SK-N-SH treated with all-trans-retinoic acid at 6 μM for 48 hours (cell line): ENCODE measurements around the gene MYO15A.

Experiments
- ESRRG ChIP-seq: fragments of 250-450 bp; sonication (Bioruptor Pico); IDR thresholded peaks from 2 replicates; pipeline ENCODE4 v1.6.1; 2021; ENCODE audit warnings: mild to moderate bottlenecking
- OSR1 ChIP-seq: fragments of 250-450 bp; sonication (Bioruptor Pico); IDR thresholded peaks from 2 replicates; pipeline ENCODE4 v1.8.0; 2022; ENCODE audit warnings: moderate library complexity, mild to moderate bottlenecking, inconsistent platforms
- PATZ1 ChIP-seq: fragments of 250-450 bp; sonication (Bioruptor Pico); IDR thresholded peaks from 2 replicates; pipeline ENCODE4 v1.8.0; 2020; ENCODE audit warnings: mild to moderate bottlenecking, moderate library complexity, borderline replicate concordance
- RARB ChIP-seq: fragments of 250-450 bp; sonication (Bioruptor Pico); IDR thresholded peaks from 2 replicates; pipeline ENCODE4 v1.8.0; 2021; ENCODE audit warnings: mild to moderate bottlenecking, moderate library complexity
- ZC3H10 ChIP-seq: fragments of 250-450 bp; sonication (Bioruptor Pico); IDR thresholded peaks from 2 replicates; pipeline ENCODE4 v1.5.1; 2021; ENCODE audit warnings: mild to moderate bottlenecking, moderate library complexity
- ZNF565 ChIP-seq: fragments of 450-650 bp; formaldehyde crosslinking; conservative IDR thresholded peaks from 2 replicates; pipeline ENCODE4 v1.5.0; 2020; ENCODE audit warnings: low read depth, mild to moderate bottlenecking, moderate library complexity
- ZNF8 ChIP-seq: fragments of 450-650 bp; formaldehyde crosslinking; IDR thresholded peaks from 2 replicates; pipeline ENCODE4 v1.5.0; 2020; ENCODE audit warnings: mild to moderate bottlenecking, moderate library complexity

GRCh38 chr17:18119166-18119745 lies 10.7 kb downstream of the MYO15A start:
- TF ChIP-seq ESRRG (CRISPR knock-in tag) = no peak
- no peak for TF ChIP-seq PATZ1 (CRISPR knock-in tag)
- TF ChIP-seq RARB (CRISPR knock-in tag) = no peak
- TF ChIP-seq ZC3H10 = no peak
- no peak for TF ChIP-seq OSR1 (CRISPR knock-in tag)
- TF ChIP-seq ZNF565 (CRISPR knock-in tag) = no peak
- no peak for TF ChIP-seq ZNF8
